PC-3 (cell line): ENCODE measurements around the gene CSNK1A1L. TPM values are rescaled to one million over a fixed set of nuclear protein-coding genes. Genes with fewer than 3 reads are reported as not detected.

Experiments used
- ATAC-seq: fragments of 200-7000 bp; cut with Tn5 transposase; 2 replicates; pipeline ENCODE4 v1.9.1; 2020; ENCODE audit warnings: mild to moderate bottlenecking, moderate library complexity
- BruUV-seq: library from RNA; stranded (reverse); fragments of 400-500 nt; replicated peaks from 2 replicates; lab custom pipeline; 2021; lab: Mats Ljungman, UMichigan
- CTCF ChIA-PET: fragments of 300-600 bp; sonication (Branson Sonifier 250); formaldehyde crosslinking; loops from one replicate; lab custom pipeline; 2022; ENCODE audit warnings: antibody characterized with exemption; lab: Charles Lee
- POLR2A ChIA-PET: fragments of 300-600 bp; sonication (Branson Sonifier 250); formaldehyde crosslinking; loops from one replicate; lab custom pipeline; 2022; ENCODE audit warnings: antibody characterized with exemption; ENCODE audit not compliant: unreplicated experiment; lab: Charles Lee
- DNase-seq: peaks from one replicate; pipeline ENCODE4 v3.0.0-alpha.2; 2015
- H2AFZ ChIP-seq: fragments of 300-600 bp; sonication (generic); 2 replicates; pipeline ENCODE4 v1.6.0; 2016; ENCODE audit warnings: antibody characterized with exemption, low read length
- H3F3A ChIP-seq: fragments of 300-600 bp; sonication (generic); one replicate; pipeline ENCODE4 v1.6.0; 2017; ENCODE audit warnings: antibody characterized with exemption, low read length, control low read depth, mild to moderate bottlenecking; ENCODE audit not compliant: unreplicated experiment
- H3K27ac ChIP-seq: fragments of 300-600 bp; sonication (generic); 2 replicates; pipeline ENCODE4 v1.5.1; 2016; ENCODE audit warnings: mild to moderate bottlenecking, low read length
- H3K27me3 ChIP-seq: fragments of 300-600 bp; sonication (generic); 2 replicates; pipeline ENCODE4 v1.6.1; 2016; ENCODE audit warnings: low read length, mixed read lengths
- H3K36me3 ChIP-seq: fragments of 300-600 bp; sonication (generic); 2 replicates; pipeline ENCODE4 v1.6.1; 2016; ENCODE audit warnings: low read depth, mixed run types, low read length, mixed read lengths
- H3K4me1 ChIP-seq: fragments of 300-600 bp; sonication (generic); 2 replicates; pipeline ENCODE4 v1.5.1; 2016; ENCODE audit warnings: low read length; ENCODE audit not compliant: insufficient read depth
- H3K4me2 ChIP-seq: fragments of 300-600 bp; sonication (generic); 2 replicates; pipeline ENCODE4 v1.6.0; 2016; ENCODE audit warnings: low read length
- H3K4me3 ChIP-seq: fragments of 300-600 bp; sonication (generic); 2 replicates; pipeline ENCODE4 v1.5.1; 2016; ENCODE audit warnings: mild to moderate bottlenecking, low read length, mixed read lengths
- H3K79me2 ChIP-seq: fragments of 300-600 bp; sonication (generic); 2 replicates; pipeline ENCODE4 v1.6.1; 2017; ENCODE audit warnings: low read length, mixed read lengths
- H3K9ac ChIP-seq: fragments of 300-600 bp; sonication (generic); 2 replicates; pipeline ENCODE4 v1.6.0; 2016; ENCODE audit warnings: mild to moderate bottlenecking, low read length
- H3K9me2 ChIP-seq: fragments of 300-600 bp; sonication (generic); replicated peaks from 2 replicates; pipeline ENCODE4 v1.6.1; 2016; ENCODE audit warnings: mixed run types, low read length, mixed read lengths
- H3K9me3 ChIP-seq: fragments of 300-600 bp; sonication (generic); 2 replicates; pipeline ENCODE4 v1.6.1; 2016; ENCODE audit warnings: low read length, mixed read lengths
- H4K20me1 ChIP-seq: fragments of 300-600 bp; sonication (generic); 2 replicates; pipeline ENCODE4 v1.6.1; 2016; ENCODE audit warnings: low read length, mixed read lengths
- EZH2 ChIP-seq: fragments of 300-600 bp; sonication (generic); IDR thresholded peaks from one replicate; pipeline ENCODE4 v1.6.1; 2017; ENCODE audit warnings: antibody characterized with exemption, mild to moderate bottlenecking, low read length; ENCODE audit not compliant: unreplicated experiment
- EZH2phosphoT487 ChIP-seq: fragments of 300-600 bp; sonication (generic); IDR thresholded peaks from 2 replicates; pipeline ENCODE4 v1.6.1; 2018; ENCODE audit warnings: mild to moderate bottlenecking, antibody characterized with exemption, low read length, borderline replicate concordance
- intact Hi-C: fragments of 100-400 bp; cut with micrococcal nuclease; formaldehyde crosslinking; loops from 2 replicates; pipeline ENCODE4 v1.9.0; 2023
- total RNA-seq: library from RNA; depleted of rRNA; stranded (reverse); fragments of >200 nt; gene quantifications from 2 replicates; pipeline ENCODE4 v1.2.3, GENCODE V29; 2014
- TF ChIP-seq, protein P1 (sequence below): fragments of 300-600 bp; sonication (generic); conservative IDR thresholded peaks from 2 replicates; pipeline ENCODE4 v1.5.1; 2017; ENCODE audit warnings: antibody characterized with exemption, low read depth, mild to moderate bottlenecking, low read length

The CSNK1A1L gene
- total RNA-seq, 1 experiment from 2014 or later: not detected

DNA sequence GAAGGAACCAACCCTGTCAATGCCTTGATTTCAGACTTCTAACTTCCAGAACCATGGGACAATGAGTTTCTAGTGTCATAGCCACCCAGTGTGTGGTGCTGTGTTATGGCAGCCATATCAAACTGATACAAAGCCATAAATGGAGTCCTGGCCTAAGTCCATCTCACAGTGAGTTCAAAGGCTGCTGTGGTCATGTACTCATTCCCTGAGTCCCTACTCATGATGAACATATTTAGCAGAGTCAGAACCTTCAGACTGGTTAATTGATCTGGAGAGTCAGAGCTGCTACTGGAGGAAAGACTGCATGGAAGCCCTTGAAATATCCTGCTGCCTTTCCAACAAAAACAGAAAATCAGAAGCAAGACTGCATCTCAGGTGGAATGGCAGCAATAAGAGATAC, 39.2 kb upstream of the CSNK1A1L start:
- no peak overlapping the region for H3K27ac ChIP-seq
- H3K4me2 ChIP-seq: no peak overlapping the region
- H3K4me1 ChIP-seq: no peaks in the 10 kb centered on the region
- intact Hi-C loops: no loop called here
- no peak for DNase-seq
- H4K20me1 ChIP-seq: no peaks in the 10 kb centered on the region
- ATAC-seq: no peak
- no peaks in the 10 kb centered on the region for H3K36me3 ChIP-seq
- H3K27me3 ChIP-seq: no peaks in the 10 kb centered on the region
- H3F3A ChIP-seq: no peaks in the 10 kb centered on the region
- no peak overlapping the region for H2AFZ ChIP-seq
- CTCF ChIA-PET: no interaction called here
- POLR2A ChIA-PET: interaction anchor here (0.6 kb wide), 1 partner anchor 424 kb away, joined by 4 read pairs; no protein-coding TSS in a partner anchor
- no TSS peak for BruUV-seq
- H3K9me3 ChIP-seq: no peaks in the 10 kb centered on the region
- no peak overlapping the region for H3K9ac ChIP-seq
- H3K4me3 ChIP-seq: no peak overlapping the region
- TF ChIP-seq EZH2phosphoT487 (no peak), EZH2 (no peak)
- TF ChIP-seq, protein P1, sequence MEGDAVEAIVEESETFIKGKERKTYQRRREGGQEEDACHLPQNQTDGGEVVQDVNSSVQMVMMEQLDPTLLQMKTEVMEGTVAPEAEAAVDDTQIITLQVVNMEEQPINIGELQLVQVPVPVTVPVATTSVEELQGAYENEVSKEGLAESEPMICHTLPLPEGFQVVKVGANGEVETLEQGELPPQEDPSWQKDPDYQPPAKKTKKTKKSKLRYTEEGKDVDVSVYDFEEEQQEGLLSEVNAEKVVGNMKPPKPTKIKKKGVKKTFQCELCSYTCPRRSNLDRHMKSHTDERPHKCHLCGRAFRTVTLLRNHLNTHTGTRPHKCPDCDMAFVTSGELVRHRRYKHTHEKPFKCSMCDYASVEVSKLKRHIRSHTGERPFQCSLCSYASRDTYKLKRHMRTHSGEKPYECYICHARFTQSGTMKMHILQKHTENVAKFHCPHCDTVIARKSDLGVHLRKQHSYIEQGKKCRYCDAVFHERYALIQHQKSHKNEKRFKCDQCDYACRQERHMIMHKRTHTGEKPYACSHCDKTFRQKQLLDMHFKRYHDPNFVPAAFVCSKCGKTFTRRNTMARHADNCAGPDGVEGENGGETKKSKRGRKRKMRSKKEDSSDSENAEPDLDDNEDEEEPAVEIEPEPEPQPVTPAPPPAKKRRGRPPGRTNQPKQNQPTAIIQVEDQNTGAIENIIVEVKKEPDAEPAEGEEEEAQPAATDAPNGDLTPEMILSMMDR: no peak
- H3K9me2 ChIP-seq: no peaks in the 10 kb centered on the region
- no peaks in the 10 kb centered on the region for H3K79me2 ChIP-seq

DNA sequence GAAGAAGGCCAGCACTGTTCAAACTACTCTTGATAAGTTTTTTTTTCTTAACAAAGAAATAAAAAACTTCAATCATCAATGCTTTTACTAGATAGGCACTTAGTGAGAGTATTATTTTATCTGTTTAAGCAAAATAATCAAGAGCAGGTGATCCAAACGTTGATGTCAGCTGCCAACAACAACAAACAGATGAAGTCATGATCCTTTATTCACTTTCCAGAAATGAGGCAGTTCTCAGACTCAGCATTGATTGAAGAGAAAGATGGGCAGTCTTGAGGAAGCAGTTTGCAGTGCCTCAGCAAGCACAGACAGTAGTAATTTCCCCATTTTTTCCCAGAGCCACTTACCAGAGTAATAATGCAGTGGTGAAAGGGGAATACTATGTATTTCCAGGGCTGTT, 38.4 kb upstream of the CSNK1A1L start:
- Histone ChIP-seq H3K4me3 (no peak overlapping the region), H4K20me1 (no peaks in the 10 kb centered on the region), H2AFZ (no peak overlapping the region), H3K27ac (no peak overlapping the region), H3K4me2 (no peak overlapping the region), H3K9me2 (no peaks in the 10 kb centered on the region), H3K9ac (no peak overlapping the region), H3K79me2 (no peaks in the 10 kb centered on the region), H3K4me1 (no peaks in the 10 kb centered on the region), H3K9me3 (no peaks in the 10 kb centered on the region), H3K27me3 (no peaks in the 10 kb centered on the region), H3F3A (no peaks in the 10 kb centered on the region), H3K36me3 (no peaks in the 10 kb centered on the region)
- TF ChIP-seq, protein P1: no peak
- DNase-seq (no peak), ATAC-seq (no peak)
- BruUV-seq: no TSS peak
- POLR2A ChIA-PET: no interaction called here
- intact Hi-C loops: no loop called here
- CTCF ChIA-PET: no interaction called here

DNA sequence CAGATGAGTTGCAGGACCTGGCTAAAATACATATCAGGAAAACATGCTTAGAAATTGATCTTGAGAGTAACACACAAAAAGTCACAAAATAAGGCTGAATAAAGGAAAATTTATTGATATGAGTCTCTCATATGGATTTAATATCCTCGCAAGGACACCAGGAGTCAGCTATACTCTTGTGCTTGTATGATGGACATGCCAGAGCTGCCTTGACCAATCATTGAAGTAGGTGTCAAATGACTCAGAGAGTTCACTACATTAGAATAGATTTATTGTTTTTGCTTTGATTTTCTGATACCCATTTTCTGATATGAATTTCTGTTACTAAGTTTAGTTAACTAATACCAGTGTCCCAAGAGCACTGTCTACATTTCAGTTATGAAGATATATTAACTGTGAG, 37.4 kb upstream of the CSNK1A1L start:
- Histone ChIP-seq H3K4me3 (no peak overlapping the region), H3K27ac (no peak overlapping the region), H3K79me2 (no peaks in the 10 kb centered on the region), H3K36me3 (no peaks in the 10 kb centered on the region), H3K27me3 (no peaks in the 10 kb centered on the region), H3K4me2 (no peak overlapping the region), H3K9me2 (no peaks in the 10 kb centered on the region), H2AFZ (no peak overlapping the region), H3F3A (no peaks in the 10 kb centered on the region), H4K20me1 (no peaks in the 10 kb centered on the region), H3K9me3 (no peaks in the 10 kb centered on the region), H3K9ac (no peak overlapping the region), H3K4me1 (no peaks in the 10 kb centered on the region)
- no peak for ATAC-seq
- ChIA-PET CTCF (no interaction called here), POLR2A (no interaction called here)
- no peak for DNase-seq
- BruUV-seq: no TSS peak
- intact Hi-C loops: no loop called here
- TF ChIP-seq EZH2phosphoT487: no peak
- TF ChIP-seq, protein P1: no peak
- no peak for TF ChIP-seq EZH2
